ENCODE results near the gene PRR20C. TPM values are rescaled to one million over a fixed set of nuclear protein-coding genes. Genes with fewer than 3 reads are reported as not detected.

Gene PRR20C
- not detected in 2 replicates for total RNA-seq

DNA sequence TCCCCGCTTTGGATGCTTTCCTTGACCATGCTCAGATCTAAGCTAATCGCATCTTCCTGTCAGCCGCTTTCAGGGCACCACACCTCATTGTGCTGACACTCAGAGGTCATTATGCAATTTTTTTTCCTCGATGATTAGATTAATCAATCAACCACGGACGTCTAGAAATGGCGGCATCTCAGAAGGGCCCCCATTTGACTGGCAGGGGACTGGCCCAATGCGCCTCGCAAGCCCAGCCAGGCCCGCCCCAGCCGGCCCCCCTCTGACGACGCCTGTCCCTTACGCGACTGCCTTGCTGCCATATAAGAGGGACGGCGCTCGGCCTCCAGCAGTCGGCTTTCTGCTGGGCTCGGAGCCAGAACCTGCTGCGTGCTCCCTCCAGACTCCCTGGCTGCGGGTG is at the start of gene PRR20C:
Gene PRR20C, plus strand, starts transcription at position 301 of the 400 bp plus-strand sequence. CDS start 387 bp downstream, outside the sequence.

DNA sequence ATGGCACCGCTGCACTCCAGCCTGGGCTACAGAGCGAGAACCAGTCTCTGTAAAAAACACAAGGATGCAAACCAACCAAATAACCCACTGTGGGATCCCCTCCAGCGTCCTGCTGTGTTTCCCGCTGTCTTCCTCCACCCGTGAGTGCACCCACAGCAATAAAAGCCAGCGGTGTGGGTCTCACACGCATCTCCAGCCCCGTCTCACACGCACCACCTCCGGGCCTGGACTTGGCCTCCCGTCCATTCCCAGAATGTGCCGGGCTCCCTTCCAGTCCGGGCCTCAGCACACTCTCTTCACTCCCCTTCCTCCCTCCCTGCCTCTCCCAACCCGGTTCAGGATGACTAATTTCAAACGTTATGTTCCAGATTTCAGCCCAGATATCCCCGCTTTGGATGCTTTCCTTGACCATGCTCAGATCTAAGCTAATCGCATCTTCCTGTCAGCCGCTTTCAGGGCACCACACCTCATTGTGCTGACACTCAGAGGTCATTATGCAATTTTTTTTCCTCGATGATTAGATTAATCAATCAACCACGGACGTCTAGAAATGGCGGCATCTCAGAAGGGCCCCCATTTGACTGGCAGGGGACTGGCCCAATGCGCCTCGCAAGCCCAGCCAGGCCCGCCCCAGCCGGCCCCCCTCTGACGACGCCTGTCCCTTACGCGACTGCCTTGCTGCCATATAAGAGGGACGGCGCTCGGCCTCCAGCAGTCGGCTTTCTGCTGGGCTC is 13.5 kb upstream of the PRR20C start, which contains the start of gene PRR20A:
Gene PRR20A, plus strand, starts transcription at position 684 of the 734 bp plus-strand sequence. CDS start 387 bp downstream, outside the sequence.

DNA sequence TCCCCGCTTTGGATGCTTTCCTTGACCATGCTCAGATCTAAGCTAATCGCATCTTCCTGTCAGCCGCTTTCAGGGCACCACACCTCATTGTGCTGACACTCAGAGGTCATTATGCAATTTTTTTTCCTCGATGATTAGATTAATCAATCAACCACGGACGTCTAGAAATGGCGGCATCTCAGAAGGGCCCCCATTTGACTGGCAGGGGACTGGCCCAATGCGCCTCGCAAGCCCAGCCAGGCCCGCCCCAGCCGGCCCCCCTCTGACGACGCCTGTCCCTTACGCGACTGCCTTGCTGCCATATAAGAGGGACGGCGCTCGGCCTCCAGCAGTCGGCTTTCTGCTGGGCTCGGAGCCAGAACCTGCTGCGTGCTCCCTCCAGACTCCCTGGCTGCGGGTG is 6.7 kb upstream of the PRR20C start, which contains the start of gene PRR20B:
Gene PRR20B, plus strand, starts transcription at position 301 of the 400 bp plus-strand sequence. CDS start 387 bp downstream, outside the sequence.

DNA sequence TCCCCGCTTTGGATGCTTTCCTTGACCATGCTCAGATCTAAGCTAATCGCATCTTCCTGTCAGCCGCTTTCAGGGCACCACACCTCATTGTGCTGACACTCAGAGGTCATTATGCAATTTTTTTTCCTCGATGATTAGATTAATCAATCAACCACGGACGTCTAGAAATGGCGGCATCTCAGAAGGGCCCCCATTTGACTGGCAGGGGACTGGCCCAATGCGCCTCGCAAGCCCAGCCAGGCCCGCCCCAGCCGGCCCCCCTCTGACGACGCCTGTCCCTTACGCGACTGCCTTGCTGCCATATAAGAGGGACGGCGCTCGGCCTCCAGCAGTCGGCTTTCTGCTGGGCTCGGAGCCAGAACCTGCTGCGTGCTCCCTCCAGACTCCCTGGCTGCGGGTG is 6.5 kb downstream of the PRR20C start, which contains the start of gene PRR20D:
Gene PRR20D, plus strand, starts transcription at position 301 of the 400 bp plus-strand sequence. CDS start 387 bp downstream, outside the sequence.

DNA sequence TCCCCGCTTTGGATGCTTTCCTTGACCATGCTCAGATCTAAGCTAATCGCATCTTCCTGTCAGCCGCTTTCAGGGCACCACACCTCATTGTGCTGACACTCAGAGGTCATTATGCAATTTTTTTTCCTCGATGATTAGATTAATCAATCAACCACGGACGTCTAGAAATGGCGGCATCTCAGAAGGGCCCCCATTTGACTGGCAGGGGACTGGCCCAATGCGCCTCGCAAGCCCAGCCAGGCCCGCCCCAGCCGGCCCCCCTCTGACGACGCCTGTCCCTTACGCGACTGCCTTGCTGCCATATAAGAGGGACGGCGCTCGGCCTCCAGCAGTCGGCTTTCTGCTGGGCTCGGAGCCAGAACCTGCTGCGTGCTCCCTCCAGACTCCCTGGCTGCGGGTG is 13.0 kb downstream of the PRR20C start, which contains the start of gene PRR20E:
Gene PRR20E, plus strand, starts transcription at position 301 of the 400 bp plus-strand sequence. CDS start 387 bp downstream, outside the sequence.

Small RNA genes within 50 kb of the gene (small RNA-seq; reads per million reads assigned to genes)
- gene PRR20FP = not detected

Other genes with a start within 250 kb of the PRR20C start
- gene PRR20A, start 13.1 kb upstream of the PRR20C start, total RNA-seq = not detected in 2 replicates
- not detected in 2 replicates for gene PRR20B, start 6.6 kb upstream of the PRR20C start, total RNA-seq
- not detected in 2 replicates for gene PRR20D, start 6.6 kb downstream of the PRR20C start, total RNA-seq
- gene PRR20E, start 13.1 kb downstream of the PRR20C start, total RNA-seq = not detected in 2 replicates

Measured in thoracic aorta endothelial cell (primary cell).